Endothelial cell of umbilical vein (primary cell): ENCODE results near the gene CD81. TPM values are rescaled to one million over a fixed set of nuclear protein-coding genes. Genes with fewer than 3 reads are reported as not detected.

Source experiments
- BruUV-seq: library from RNA; stranded (reverse); fragments of 400-500 nt; replicated peaks from 2 replicates; lab custom pipeline; 2021; lab: Mats Ljungman, UMichigan
- CTCF ChIA-PET: fragments of 300-600, 350-600 bp; sonication (Branson Sonifier 250); formaldehyde crosslinking; loops from one replicate; lab custom pipeline; 2021; ENCODE audit warnings: antibody characterized with exemption, inconsistent platforms; lab: Charles Lee
- POLR2A ChIA-PET: fragments of 300-600, 350-600 bp; sonication (Branson Sonifier 250); formaldehyde crosslinking; loops from one replicate; lab custom pipeline; 2021; ENCODE audit warnings: antibody characterized with exemption, inconsistent platforms; lab: Charles Lee
- DNase-seq: peaks from one replicate; pipeline ENCODE4 v3.0.0-alpha.2; 2011; ENCODE audit warnings: low read depth, low spot score
- FAIRE-seq: peaks from 2 replicates; lab custom pipeline; 2011; peaks lifted over from hg19 to GRCh38; lab: Jason Lieb, UNC
- H2AFZ ChIP-seq: 2 replicates; pipeline ENCODE4 v1.6.0; 2012; ENCODE audit warnings: low read depth, low read length, control low read depth, inconsistent platforms
- H3K27ac ChIP-seq: 2 replicates; pipeline ENCODE4 v1.5.1; 2011; ENCODE audit warnings: low read depth, mild to moderate bottlenecking, control low read depth, low read length, moderate library complexity; ENCODE audit not compliant: insufficient read depth
- H3K27me3 ChIP-seq, 2 experiments: 2 replicates each; pipeline versions ENCODE4 v1.6.0 to v1.6.1; 2011; ENCODE audit warnings: low read length in 2 of 2, mixed read lengths in 1 of 2; ENCODE audit not compliant: control insufficient read depth in 2 of 2, insufficient read depth in 2 of 2
- H3K36me3 ChIP-seq, 2 experiments: 2 replicates in 1 of 2; 3 replicates in 1 of 2; pipeline ENCODE4 v1.5.1; 2011; ENCODE audit warnings: low read length in 2 of 2, mild to moderate bottlenecking in 1 of 2, moderate library complexity in 1 of 2; ENCODE audit not compliant: control insufficient read depth in 2 of 2, insufficient read depth in 2 of 2; ENCODE audit errors: extremely low read depth in 1 of 2
- H3K4me1 ChIP-seq: 3 replicates; pipeline ENCODE4 v1.5.1; 2011; ENCODE audit warnings: mild to moderate bottlenecking, low read length; ENCODE audit not compliant: control insufficient read depth, insufficient read depth; ENCODE audit errors: extremely low read depth
- H3K4me2 ChIP-seq: 2 replicates; pipeline ENCODE4 v1.6.1; 2011; ENCODE audit warnings: low read length, control low read depth, mixed read lengths; ENCODE audit not compliant: insufficient read depth
- H3K4me3 ChIP-seq, 3 experiments: fragments of 200-600 bp in 1 of 3; sonication (generic), shearing (Covaris generic) in 1 of 3; replicated peaks in 1 of 3; 2 replicates each; pipeline ENCODE4 v1.5.1; 2011 to 2016; ENCODE audit warnings: control low read depth in 3 of 3, low read length in 3 of 3, mild to moderate bottlenecking in 2 of 3, inconsistent platforms in 1 of 3, low read depth in 1 of 3, moderate library complexity in 1 of 3; ENCODE audit not compliant: insufficient read depth in 1 of 3
- H3K79me2 ChIP-seq: 2 replicates; pipeline ENCODE4 v1.6.0; 2012; ENCODE audit warnings: low read length, inconsistent platforms; ENCODE audit not compliant: control insufficient read depth, insufficient read depth
- H3K9ac ChIP-seq: replicated peaks from 2 replicates; pipeline ENCODE3; 2011; ENCODE audit warnings: low read length, control low read depth; ENCODE audit not compliant: insufficient read depth; ENCODE audit errors: extremely low read depth
- H3K9me1 ChIP-seq: replicated peaks from 3 replicates; pipeline ENCODE4 v1.6.0; 2011; ENCODE audit warnings: mild to moderate bottlenecking, low read length; ENCODE audit not compliant: control insufficient read depth, insufficient read depth; ENCODE audit errors: extremely low read depth
- H3K9me3 ChIP-seq: replicated peaks from 2 replicates; pipeline ENCODE4 v1.5.1; 2012; ENCODE audit warnings: low read length, inconsistent platforms; ENCODE audit not compliant: control insufficient read depth, insufficient read depth
- H4K20me1 ChIP-seq: replicated peaks from 2 replicates; pipeline ENCODE3; 2011; ENCODE audit warnings: mild to moderate bottlenecking, low read length; ENCODE audit not compliant: control insufficient read depth, insufficient read depth; ENCODE audit errors: extremely low read depth
- CTCF ChIP-seq, 2 donors: IDR thresholded peaks; 1 replicate in 1 of 2; 2 replicates in 1 of 2; pipeline ENCODE4 v1.5.1; 2011; ENCODE audit warnings: low read length in 2 of 2, mild to moderate bottlenecking in 2 of 2, moderate library complexity in 2 of 2, control low read depth in 1 of 2, inconsistent platforms in 1 of 2, low read depth in 1 of 2; ENCODE audit not compliant: insufficient read depth in 1 of 2; ENCODE audit errors: extremely low read depth in 1 of 2
- EZH2 ChIP-seq: IDR thresholded peaks from 2 replicates; pipeline ENCODE4 v1.6.1; 2012; ENCODE audit warnings: borderline replicate concordance, low read depth, mild to moderate bottlenecking, moderate library complexity, low read length, inconsistent platforms; ENCODE audit not compliant: severe bottlenecking
- FOS ChIP-seq: IDR thresholded peaks from 2 replicates; pipeline ENCODE4 v1.6.1; 2011; ENCODE audit warnings: mild to moderate bottlenecking, low read length, moderate library complexity, borderline replicate concordance; ENCODE audit not compliant: insufficient read depth
- GATA2 ChIP-seq: IDR thresholded peaks from 2 replicates; pipeline ENCODE4 v1.7.0; 2011; ENCODE audit warnings: low read depth, mild to moderate bottlenecking, moderate library complexity, mixed read lengths, low read length; ENCODE audit not compliant: insufficient read length, insufficient read depth
- JUN ChIP-seq: IDR thresholded peaks from 2 replicates; pipeline ENCODE4 v1.6.1; 2011; ENCODE audit warnings: borderline replicate concordance, low read depth; ENCODE audit not compliant: insufficient read length, insufficient read depth
- MAX ChIP-seq: IDR thresholded peaks from 2 replicates; pipeline ENCODE4 v1.6.1; 2011; ENCODE audit not compliant: insufficient read depth, insufficient read length
- MYC ChIP-seq: IDR thresholded peaks from one replicate; pipeline ENCODE4 v1.6.1; 2011; ENCODE audit warnings: mild to moderate bottlenecking, low read depth, low read length
- POLR2A ChIP-seq: IDR thresholded peaks from 2 replicates; pipeline ENCODE4 v1.6.1; 2012; ENCODE audit warnings: low read depth, mild to moderate bottlenecking, control low read depth, low read length
- POLR2AphosphoS5 ChIP-seq: IDR thresholded peaks from 2 replicates; pipeline ENCODE4 v1.6.1; 2012; ENCODE audit warnings: low read depth, mild to moderate bottlenecking, control low read depth, low read length, moderate library complexity; ENCODE audit not compliant: insufficient read depth
- dilution Hi-C: fragments of 300-500 bp; cut with MboI; formaldehyde crosslinking; loops from one replicate; pipeline ENCODE4 v1.15.0; 2019; ENCODE audit warnings: low sequenced_read_pairs; ENCODE audit not compliant: extremely low pct_ligation_motif_present
- intact Hi-C: fragments of 100-400 bp; cut with micrococcal nuclease; formaldehyde crosslinking; loops from one replicate; pipeline ENCODE4 v1.10.0; 2022
- polyA plus RNA-seq, 4 experiments: library from polyadenylated mRNA; depleted of rRNA in 3 of 4; stranded (reverse) in 3 of 4; unstranded in 1 of 4; fragments of >200 nt; gene quantifications; 2 replicates each; pipeline versions ENCODE4 v1.2.1 to v1.2.3, GENCODE V29; 2011 to 2012; ENCODE audit warnings: missing spikeins in 1 of 4
- total RNA-seq: library from RNA; stranded (reverse); gene quantifications from 2 replicates; pipeline ENCODE4 v1.2.3, GENCODE V29; 2021

The CD81 gene
- total and polyA plus RNA-seq, 2 donors (not counting 3 experiments of a cell fraction or from before 2014, with no cell fraction given), result 409 to 802 TPM

GRCh38 chr11:2421226-2421994, 44.3 kb downstream of the CD81 start:
- DNase-seq, result no peak
- BruUV-seq, result no TSS peak
- dilution Hi-C loops, result no loop called here
- TF ChIP-seq CTCF (IDR thresholded peaks at IDR 0.05; ENCODE audit: extremely low read depth in 1 of 2, insufficient read depth in 1 of 2, low read depth in 1 of 2, low read length in 2 of 2) (no peak), POLR2A (no peak)
- Histone ChIP-seq H3K36me3 (no peaks in the 10 kb centered on the region), H3K27ac (no peak overlapping the region), H3K4me3 (no peak overlapping the region), H3K9ac (no peak overlapping the region), H3K9me3 (no peaks in the 10 kb centered on the region), H3K9me1 (no peaks in the 10 kb centered on the region), H3K79me2 (no peaks in the 10 kb centered on the region), H4K20me1 (no peaks in the 10 kb centered on the region), H3K27me3 (no peaks in the 10 kb centered on the region), H3K4me2 (no peak overlapping the region), H3K4me1 (no peaks in the 10 kb centered on the region), H2AFZ (no peak overlapping the region)
- FAIRE-seq, result no peak
- intact Hi-C loops, result no loop called here
- POLR2A ChIA-PET, result interaction anchor here (1.6 kb wide), 1 partner anchor 116 kb away, joined by 7 read pairs; no protein-coding TSS in a partner anchor
- CTCF ChIA-PET, result interaction anchor here (0.6 to 10.1 kb wide), 33 partner anchors 10 to 506 kb away, joined by 3 to 829 read pairs (median 5); partner anchors contain the start of genes C11orf21, CD81, TSPAN32 and TSSC4

GRCh38 chr11:2421996-2422395, 44.9 kb downstream of the CD81 start:
- dilution Hi-C loops, result no loop called here
- no peaks in the 10 kb centered on the region for H3K79me2 ChIP-seq
- CTCF ChIA-PET, result interaction anchor here (1.2 to 10.1 kb wide), 6 partner anchors 109 to 235 kb away, joined by 6 to 829 read pairs (median 55); partner anchors contain the start of genes C11orf21 and TSPAN32
- TF ChIP-seq JUN (no peak), FOS (no peak), CTCF (IDR thresholded peaks at IDR 0.05; ENCODE audit: extremely low read depth in 1 of 2, insufficient read depth in 1 of 2, low read depth in 1 of 2, low read length in 2 of 2) (no peak), POLR2A (no peak), EZH2 (no peak), MAX (no peak), MYC (no peak), GATA2 (no peak), POLR2AphosphoS5 (no peak)
- no peak overlapping the region for H3K4me2 ChIP-seq
- no peaks in the 10 kb centered on the region for H3K9me1 ChIP-seq
- no peak overlapping the region for H3K9ac ChIP-seq
- H4K20me1 ChIP-seq, result no peaks in the 10 kb centered on the region
- H3K36me3 ChIP-seq, result no peaks in the 10 kb centered on the region
- H3K4me1 ChIP-seq, result no peaks in the 10 kb centered on the region
- no TSS peak for BruUV-seq
- POLR2A ChIA-PET, result interaction anchor here (1.6 kb wide), 1 partner anchor 117 kb away, joined by 7 read pairs; no protein-coding TSS in a partner anchor
- no peaks in the 10 kb centered on the region for H3K27me3 ChIP-seq
- H3K4me3 ChIP-seq, result no peak overlapping the region
- DNase-seq, result no peak
- H3K27ac ChIP-seq, result no peak overlapping the region
- H3K9me3 ChIP-seq, result no peaks in the 10 kb centered on the region
- intact Hi-C loops, result no loop called here
- no peak for FAIRE-seq
- no peak overlapping the region for H2AFZ ChIP-seq
